T-helper 1 cell treated with Interleukin-12 subunit alpha and Interleukin-12 subunit beta and Interleukin-4 antibody, amounts not matched to agents 30 ng/mL and 1 ng/mL, for 36 hours (primary cell): ENCODE data around the gene PTPRM. TPM values are rescaled to one million over a fixed set of nuclear protein-coding genes. Genes with fewer than 3 reads are reported as not detected.

Experiments used
- intact Hi-C: fragments of 100-400 bp; cut with micrococcal nuclease; formaldehyde crosslinking; loops from one replicate; pipeline ENCODE4 v1.15.1; 2024
- total RNA-seq: library from RNA; stranded (reverse); gene quantifications from 2 replicates; pipeline ENCODE4 v1.2.3, GENCODE V29; 2022

Gene PTPRM
- total RNA-seq, 1 donor from 2014 or later, result 8.2 TPM

DNA sequence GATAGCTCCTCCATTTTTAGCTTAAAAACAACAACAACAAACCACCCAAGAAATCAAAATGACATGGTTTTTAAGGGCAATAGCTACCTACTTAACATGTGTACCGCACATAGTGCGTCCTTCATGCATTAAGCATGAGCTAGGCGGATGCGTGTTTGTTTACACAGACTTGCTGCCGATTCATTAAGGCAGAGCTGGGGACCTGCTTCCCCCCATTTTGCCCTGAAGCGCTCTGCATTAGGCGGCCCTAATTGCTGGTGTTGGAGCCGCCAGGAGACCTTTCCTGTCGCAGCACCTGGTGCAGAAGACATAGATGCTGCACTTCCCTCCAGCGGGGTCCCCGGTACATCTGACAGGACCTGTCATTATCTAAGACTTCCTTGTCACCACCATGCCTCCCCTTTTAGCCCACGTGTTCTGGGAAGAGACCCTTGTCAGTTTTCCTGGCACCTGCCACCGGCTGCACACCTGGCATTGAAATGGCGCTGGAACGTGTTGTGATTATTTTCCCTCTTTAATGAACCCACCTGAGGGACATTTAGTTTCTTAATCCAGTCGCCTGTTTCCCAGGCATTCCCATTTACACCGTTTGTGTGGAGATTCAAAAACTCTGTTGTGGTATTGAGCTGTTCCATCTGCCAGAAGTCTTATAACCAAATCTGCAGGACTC lies 781.1 kb downstream of the PTPRM start:
- intact Hi-C loops, result no loop called here

DNA sequence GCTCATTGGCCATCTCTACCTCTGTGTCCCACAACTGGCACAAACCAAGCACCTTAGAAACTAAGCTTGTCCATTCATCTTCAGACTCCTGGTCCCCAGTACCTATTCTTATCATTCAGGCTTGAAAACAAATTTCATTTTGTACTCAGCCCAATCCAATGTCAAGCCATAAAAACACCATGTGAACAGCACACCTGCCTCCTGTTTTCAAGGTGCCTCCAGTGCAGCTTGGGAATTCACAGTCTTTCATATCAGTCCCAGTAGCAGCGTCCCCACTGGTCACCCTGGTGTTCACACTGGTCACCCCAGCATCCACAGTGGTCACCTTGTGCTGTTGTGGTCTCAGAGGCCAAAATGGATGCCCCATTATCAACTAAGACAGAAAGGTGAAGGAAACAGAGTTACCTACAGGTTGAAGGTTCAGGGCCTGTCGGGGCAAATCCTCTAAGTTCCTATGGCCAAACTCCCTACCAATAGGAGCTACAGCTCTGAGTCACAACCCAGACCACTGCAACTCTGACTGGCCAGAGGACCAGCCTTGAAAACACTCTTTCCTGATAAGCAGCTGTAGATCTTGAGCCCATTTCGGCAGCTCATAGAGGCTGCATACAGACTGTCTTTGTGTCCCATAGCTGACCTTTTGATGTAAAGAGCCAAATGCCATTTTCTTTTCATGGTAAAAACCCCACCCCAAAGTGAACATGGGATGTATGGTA lies 782.6 kb downstream of the PTPRM start:
- intact Hi-C loops, result no loop called here

DNA sequence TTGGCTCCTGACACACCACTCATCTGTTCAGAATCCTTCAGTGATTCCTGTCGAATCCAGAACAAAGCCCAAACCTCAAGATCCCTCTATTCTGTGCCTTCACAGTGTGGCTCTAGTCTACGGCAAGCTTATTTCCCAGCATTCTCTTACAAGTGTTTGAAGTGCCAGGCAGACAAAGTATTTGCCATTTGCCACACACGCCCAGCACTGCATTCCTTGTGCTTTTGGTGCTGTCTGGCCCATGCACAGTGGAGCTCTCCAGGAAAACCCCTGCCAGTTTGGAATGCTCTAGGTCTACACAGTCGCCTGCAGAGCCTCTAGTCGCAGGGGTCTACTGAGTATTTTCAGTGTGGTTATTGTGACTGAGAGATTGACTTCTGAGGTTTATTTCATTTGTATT lies 783.5 kb downstream of the PTPRM start:
- intact Hi-C loops, result no loop called here

DNA sequence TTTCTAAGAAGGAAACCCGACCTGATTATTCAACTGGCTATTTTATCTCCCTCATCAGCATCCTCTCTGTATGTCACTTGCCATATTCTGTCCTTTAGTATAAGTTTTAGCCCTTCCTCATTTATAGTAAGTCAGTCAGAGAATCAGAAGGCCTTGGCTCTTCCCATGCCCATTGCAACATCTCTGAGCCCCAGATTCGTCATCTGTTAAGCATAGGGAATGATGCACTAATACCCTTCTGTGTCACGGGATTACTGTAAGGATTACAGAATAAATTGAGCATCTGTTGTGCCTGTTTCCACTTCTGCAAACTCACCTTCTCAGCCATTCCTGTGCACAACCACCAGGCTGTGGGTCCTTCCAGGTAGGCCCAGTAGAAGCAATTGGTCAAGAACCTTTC lies 784.0 kb downstream of the PTPRM start:
- intact Hi-C loops, result no loop called here

DNA sequence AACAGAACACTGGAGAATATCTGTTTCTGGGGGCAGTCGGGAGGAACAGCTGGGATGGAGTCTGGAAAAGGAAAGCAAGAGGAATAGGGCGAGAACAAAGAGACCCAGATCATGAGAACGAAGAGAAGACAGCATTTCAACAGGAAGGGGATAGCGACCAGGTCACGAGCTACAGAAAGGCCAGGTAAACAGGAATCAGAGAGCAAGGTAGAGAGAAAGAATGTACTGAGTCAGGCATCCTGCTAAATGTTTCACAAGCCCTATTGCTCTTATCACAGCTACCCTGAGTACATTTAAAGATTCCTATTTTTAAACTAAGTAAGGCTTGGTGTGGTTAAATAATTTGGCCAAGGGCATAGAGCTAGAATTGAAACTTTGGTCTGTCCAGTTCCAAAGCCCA lies 787.2 kb downstream of the PTPRM start:
- intact Hi-C loops, result no loop called here

DNA sequence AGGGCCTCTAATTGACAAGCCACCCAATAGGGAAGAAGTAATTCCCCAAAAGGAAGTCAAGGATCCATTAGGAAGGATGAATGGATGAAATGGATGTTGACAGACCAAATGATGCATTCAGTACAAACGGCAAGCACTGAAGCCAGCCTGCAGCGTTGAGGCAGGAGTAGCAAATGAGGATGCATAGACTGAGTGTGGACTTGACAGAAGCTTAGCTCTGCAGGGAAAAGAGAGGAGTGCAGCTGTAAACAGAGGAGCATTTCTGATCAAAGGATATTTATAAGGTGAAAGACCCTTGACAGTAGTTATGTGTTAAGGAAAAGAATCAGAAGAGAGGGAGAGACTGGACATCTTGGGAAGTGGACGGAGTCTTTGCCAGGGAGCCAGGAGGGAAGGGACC lies 788.9 kb downstream of the PTPRM start:
- intact Hi-C loops, result no loop called here

DNA sequence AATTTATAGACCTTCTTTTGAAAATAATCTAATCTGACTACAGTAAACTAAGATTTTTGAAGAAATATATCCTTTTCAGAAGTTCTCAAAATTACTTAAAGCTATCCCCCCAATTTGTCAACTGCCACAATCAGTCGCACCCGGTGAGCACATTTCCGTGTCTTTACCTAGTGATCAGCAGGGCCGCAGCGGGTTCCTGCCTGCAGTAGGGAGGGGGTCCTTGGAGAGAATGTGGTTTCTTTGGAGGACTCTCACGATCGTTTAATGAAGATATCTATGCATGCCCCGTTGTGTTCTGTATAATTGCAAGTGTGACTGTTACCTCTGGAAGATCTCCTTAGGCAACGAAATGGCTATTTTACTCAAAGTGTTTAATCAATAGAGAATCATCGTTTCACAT lies 790.2 kb downstream of the PTPRM start:
- intact Hi-C loops, result no loop called here

DNA sequence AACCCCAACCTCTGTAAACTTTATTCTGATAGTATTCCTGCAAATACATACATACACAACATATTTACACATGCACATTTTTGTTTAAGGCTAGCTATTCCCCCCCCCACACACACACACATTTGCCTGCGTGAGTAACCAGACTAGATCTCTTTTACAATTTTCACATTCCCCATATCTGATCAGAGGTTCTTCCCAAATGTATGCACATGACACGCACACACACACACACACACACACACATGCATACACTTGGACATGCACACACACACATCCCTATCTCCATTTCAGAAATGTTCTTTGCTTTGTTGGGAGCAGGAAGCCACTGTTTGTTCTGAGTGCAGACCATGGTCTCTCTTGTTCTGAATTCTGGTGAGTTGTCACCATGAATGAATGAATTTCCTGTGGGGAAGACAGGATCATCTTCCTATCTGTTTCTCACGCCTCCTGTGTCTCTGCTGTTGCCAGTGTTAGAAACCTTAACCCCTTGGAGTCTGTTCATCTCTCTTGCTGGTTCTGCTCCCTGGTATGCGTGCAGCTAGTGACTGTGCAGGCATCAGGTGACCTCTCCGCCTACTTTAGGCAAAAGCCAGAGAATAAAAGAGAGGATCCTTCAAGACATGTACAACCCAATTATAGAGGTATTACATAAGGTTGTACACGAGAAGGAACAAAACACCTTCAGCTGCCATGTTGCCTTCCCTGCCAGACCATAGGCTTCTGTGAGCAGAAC lies 791.1 kb downstream of the PTPRM start:
- intact Hi-C loops, result no loop called here

DNA sequence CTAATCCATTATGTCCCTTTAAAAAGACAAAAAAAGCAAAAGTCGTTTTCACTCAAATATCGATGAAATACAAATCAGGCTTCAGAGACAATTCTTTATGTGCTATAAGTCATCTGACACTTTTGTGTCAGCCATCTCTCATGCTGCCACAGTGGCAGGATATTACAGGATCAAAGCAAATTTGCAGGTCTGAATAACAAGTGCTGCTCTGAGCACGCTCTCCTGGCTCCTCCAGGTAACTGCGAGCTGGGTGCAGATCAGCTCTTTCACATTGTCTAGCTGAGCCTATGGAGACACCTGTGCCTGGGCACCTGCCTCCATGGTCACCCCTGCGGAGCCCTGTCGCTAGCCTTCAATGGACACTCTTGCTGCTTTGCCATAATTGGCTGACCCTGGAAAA lies 792.0 kb downstream of the PTPRM start:
- intact Hi-C loops, result no loop called here

DNA sequence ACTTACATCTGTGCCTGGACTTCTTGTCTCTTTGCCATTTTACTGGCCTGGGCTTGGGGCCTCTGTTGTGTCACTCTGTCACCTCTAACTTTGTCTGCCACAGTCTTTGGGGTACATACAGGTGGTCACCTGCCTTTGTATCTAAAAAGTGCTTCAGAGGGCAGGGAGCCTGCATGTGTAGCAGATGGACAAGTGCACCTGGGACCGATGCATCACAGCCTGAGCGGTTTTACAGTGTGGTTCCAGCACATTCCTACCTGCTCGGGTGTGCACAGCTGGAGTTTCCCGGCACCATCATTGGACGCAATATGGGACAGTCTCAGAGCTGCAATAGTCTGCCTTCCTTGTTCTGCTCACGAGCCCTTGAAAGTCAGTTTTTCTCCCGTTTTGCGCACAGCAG lies 792.4 kb downstream of the PTPRM start:
- intact Hi-C loops, result no loop called here

DNA sequence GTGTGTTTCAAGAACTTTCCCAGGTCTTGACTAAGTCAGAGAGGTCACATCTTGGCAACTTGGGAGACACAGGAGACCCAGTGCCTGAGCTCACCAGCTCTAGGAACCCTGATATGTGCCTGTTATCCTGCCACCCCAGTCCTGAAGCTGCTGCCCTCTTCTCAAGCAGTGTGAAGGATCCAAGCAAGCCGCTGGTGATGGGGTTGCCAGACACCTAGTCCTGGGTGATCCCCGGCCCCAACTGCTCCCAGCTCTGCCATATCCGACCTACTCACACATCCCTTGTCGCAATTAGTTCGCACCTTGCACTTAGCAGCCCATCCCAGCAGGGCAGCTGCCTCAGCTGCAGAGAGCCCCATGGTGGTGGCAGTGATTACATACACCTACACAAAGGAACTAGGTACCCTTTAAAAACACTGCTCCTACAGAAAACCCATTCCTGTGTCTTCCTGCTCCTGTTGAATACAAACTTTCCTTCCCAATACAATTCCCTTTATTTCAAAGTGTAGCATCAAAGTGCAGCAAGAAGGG lies 794.9 kb downstream of the PTPRM start:
- intact Hi-C loops, result no loop called here

DNA sequence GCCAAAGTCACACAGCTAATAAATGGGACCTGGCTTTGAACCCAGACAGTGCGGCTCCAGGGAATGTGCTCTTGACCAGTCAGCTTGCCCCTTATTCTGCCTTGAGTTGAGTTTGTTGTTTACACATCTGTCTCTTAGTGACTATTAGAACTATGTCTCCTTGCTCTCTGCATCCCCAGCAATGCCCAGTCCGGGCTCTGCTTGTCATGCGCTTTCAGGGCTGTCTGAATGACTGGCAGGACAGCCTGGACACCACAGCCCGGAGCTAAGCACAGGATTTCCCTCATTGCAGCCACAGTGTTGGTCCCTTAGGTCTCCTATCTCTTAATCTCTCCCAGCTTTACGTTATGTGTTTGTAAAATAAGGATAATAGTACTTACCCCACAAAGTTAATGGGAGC lies 795.7 kb downstream of the PTPRM start:
- intact Hi-C loops, result no loop called here

DNA sequence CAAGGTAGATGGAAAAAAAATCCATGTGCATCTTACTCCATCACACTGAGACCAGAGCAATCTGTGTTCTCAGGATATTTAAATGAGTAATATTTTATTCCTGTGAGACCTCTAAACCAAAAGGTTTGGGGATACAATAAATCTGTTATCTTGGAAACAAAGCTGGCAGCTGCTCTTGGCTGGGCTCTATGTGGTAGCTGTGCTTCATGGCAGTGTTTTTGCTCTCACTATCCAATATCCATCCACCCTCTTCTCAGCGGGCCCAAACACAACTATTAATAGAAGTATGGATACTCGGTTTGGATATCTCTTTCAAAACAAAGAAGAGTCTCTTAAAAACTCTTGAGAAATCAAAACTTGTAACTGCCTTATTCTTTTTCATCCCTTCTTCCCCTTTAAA lies 797.3 kb downstream of the PTPRM start:
- intact Hi-C loops, result no loop called here

DNA sequence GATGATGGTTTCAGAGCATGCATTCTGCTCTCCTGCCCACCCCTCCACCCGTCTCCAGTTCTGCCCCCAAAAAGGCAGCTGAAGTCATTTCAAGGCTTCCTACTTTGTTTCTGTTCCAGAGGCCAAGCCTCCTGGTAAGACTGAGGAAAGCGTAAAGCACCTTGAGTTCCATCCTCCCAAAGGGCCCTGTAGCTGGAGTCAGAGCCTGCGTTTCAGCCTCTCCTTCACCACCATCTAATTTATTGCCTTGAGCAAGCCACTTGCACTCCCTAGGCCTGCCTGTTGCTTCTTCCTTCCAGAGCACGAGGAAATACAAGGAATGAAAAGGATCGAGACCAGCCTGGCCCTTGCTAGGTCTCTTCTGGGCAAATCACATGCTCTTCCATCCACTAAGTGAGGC lies 797.9 kb downstream of the PTPRM start:
- intact Hi-C loops, result no loop called here

DNA sequence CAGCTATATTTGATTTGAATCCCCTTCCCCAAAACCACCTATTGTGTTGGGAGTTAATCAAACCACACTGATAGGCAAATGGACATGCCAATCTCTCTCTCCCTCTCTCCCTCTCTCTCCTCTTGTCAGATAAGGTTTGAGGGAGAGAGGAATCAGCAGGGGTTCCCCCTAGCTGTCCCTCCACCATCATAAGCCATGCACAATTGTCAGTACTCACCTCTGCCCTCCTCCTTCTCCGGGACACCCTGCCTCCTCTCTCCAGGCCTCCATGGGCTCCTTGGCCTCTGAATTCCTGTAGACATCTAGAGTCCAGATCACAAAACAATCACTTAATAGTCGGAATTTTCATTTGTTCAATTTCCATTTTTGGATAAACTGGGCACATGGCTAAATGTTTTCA lies 798.4 kb downstream of the PTPRM start:
- intact Hi-C loops, result no loop called here

DNA sequence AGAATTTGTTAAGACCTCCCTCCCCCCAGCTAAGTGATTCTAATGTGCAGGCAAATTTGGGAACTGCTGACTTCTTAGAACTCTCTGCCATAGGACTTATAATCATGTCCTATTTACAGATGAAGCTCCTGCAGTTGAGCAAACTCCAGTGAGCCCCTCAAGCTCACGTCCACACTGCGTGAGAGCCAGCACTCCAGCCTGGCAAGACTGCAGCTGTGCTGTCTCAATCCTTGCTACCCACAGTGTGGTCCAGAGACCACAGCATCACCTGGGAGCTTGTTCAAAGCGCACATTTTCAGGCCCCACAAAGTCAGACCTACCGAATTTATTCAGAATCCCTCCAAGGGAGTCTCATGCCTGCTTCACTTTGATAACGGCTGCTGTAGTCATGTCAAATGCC lies 799.0 kb downstream of the PTPRM start:
- intact Hi-C loops, result no loop called here

DNA sequence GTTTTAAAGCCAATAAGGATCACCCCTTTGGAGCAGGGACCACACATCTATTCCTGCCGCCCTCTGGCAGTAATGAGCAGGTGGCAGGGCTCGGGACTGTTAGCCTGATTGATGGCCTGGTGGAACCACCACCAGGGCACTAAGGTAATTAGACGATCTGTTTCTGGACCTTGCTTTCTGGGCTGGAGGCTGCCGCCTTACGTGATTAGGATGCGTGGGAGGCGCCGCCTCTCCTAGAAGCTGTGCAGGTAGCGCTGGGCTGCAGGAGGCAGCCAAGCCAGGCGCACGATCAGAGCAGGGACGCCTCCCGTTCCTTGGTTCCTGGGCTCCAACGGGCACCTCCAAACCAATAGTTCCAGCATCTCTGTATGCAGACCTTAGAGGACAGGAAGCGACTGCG lies 799.5 kb downstream of the PTPRM start:
- intact Hi-C loops, result no loop called here

DNA sequence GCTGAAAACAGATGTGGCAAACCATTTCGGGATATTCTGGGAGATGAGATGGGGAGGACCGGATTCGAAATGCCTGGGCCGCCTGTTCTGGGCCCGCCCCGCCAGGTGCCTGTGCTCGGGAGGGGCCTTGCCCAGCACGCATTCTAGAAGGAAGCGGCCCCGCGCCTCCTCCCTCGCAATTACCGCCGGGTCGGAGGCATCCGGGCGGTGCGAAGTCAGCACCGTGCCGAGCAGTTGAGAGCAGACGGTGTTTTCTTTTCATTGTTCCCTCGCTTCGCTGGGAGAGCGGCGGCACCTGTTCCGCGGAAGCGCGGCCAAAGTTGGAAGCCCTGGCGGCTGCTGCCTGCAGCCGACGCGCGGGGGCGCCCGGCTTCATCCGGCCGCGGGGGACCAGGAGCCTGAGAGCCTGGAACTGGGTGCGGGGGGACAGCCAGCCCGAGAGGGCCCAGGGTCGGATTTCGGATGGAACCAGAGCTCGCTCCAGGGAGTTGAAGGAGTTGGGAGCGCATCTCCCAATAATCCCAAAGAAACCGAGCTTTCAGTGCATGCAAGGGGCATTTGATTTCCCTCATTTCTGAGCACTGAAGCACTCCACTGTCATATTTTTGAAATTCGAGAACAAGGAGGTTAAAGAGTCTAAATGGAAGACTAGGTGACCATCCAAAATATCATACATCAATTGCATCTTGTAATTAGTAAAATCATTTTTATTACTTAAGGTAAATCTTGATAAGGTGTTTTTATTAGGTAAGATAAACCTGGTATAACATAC lies 800.3 kb downstream of the PTPRM start:
- intact Hi-C loops, result no loop called here

DNA sequence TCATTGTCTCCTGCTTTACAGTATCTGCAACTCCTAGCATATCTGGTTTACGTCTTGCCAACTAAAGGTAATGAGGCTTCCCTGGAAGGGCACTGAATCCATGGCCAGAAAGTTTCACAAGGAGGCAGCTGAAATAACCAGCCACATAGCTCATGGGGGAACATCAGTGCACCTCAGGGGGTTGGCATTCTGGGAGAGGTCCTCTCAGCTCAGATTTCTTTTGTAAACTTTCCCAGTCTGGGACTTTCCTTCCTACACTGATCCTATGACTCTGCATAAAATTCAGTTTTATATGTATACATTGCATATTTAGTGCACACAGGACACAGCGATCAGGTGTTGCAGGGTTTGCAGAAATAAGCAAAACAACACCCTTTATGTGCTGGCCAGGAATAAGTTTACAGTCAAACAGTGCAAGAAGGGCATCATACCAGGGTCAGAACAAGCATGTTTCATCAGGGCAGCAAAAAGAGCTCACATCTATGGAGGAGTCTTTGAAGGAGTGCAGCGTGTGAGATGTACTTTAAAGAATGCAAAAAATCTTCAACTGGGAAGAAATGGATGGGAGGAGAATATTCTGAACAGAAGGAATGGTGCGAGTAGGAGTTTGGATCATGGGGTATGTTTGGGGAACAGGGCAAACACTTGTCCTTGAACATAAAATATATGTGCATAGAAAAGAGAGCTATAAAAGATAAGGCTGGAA lies 801.5 kb downstream of the PTPRM start:
- intact Hi-C loops, result no loop called here

DNA sequence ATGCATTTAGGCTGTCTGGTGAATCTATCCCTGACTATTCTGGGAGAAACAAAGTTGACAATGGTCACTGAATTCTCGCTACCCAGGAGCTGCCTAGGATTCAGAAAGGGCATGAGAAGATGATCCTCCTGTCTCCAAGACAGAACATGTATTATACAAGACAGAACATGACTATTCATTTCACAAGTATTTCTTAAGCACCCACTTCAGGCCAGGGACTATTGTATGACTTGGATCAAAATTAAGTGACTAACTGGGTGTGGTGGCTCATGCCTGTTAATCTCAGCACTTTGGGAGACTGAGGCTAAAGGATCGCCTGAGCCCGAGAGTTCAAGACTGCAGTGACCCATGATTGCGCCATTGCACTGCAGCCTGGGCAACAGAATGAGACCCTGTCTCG lies 806.4 kb downstream of the PTPRM start:
- intact Hi-C loops, result loop anchor here (5.0 kb wide), 1 partner anchor 941 kb away; no protein-coding TSS in a partner anchor

DNA sequence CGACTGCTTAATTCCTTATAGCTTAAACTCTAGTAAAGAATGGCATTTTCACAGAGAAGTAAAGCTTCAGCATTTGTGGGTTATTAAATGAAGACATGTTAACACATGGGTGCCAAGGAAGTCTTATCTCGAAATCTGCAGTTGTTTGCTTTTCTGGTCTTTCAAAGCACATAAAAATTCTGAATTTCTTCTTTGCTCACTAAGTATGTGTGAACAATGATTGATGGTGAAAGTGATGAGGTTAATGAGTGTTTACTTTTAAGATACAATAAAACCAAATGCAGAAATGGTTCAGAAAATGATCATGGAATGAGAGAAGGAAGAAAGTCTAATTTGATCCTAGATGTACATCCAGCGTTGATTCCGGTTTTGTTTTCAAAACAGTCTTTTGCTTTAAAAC lies 807.6 kb downstream of the PTPRM start:
- intact Hi-C loops, result loop anchor here (5.0 kb wide), 1 partner anchor 942 kb away; no protein-coding TSS in a partner anchor
